Measurements from ENCODE around the gene CBY3. TPM values are rescaled to one million over a fixed set of nuclear protein-coding genes. Genes with fewer than 3 reads are reported as not detected.

Gene CBY3
- not detected in 2 replicates for total RNA-seq

GRCh38 chr5:179680780-179681401, at the start of gene CBY3:
CBY3 (minus strand) TSS chr5:179681034; CDS start chr5:179680918, 116 bp downstream.

GRCh38 chr5:179698935-179699615, 18.2 kb upstream of the CBY3 start, which contains the start of gene CANX:
CANX (plus strand) TSS chr5:179698967; CDS start chr5:179705682, 6,715 bp downstream.

Small RNA genes within 50 kb of the gene (small RNA-seq; reads per million reads assigned to genes)
- gene RF00017 = not detected

Other genes with a start within 250 kb of the CBY3 start
- gene RUFY1, start 130.5 kb downstream of the CBY3 start, total RNA-seq = 51.3 and 53.3 TPM in 2 replicates
- gene HNRNPH1, start 57.4 kb downstream of the CBY3 start, total RNA-seq = 398 and 450 TPM in 2 replicates
- 842 and 930 TPM in 2 replicates for gene CANX, start 17.9 kb upstream of the CBY3 start, total RNA-seq
- 9.7 and 10.1 TPM in 2 replicates for gene MAML1, start 51.8 kb upstream of the CBY3 start, total RNA-seq
- 0.86 and 3.4 TPM in 2 replicates for gene LTC4S, start 113.0 kb upstream of the CBY3 start, total RNA-seq
- gene MGAT4B, start 125.8 kb upstream of the CBY3 start, total RNA-seq = 77.6 and 81.9 TPM in 2 replicates
- gene SQSTM1, start 139.9 kb upstream of the CBY3 start, total RNA-seq = 628 and 739 TPM in 2 replicates
- gene MRNIP, start 177.8 kb upstream of the CBY3 start, total RNA-seq = 12.2 and 14.4 TPM in 2 replicates
- 59.1 and 66.2 TPM in 2 replicates for gene TBC1D9B, start 226.9 kb upstream of the CBY3 start, total RNA-seq

Measured in articular chondrocyte of knee joint (primary cell).